Measurements from ENCODE around the gene LIG1. TPM values are rescaled to one million over a fixed set of nuclear protein-coding genes. Genes with fewer than 3 reads are reported as not detected.
A peak's percentile ranks its signal among the peaks of the same experiment; 100 is the strongest.

Gene LIG1
- total and polyA plus RNA-seq, 9 of the 15 experiments (the other 6 are each of a cell fraction or from before 2014, with no cell fraction given) = 9.6 to 114 (median 71.1) TPM

- 0 out of 2 replicates have a peak, but pooled peaks have one; percentile 16 for TF ChIP-seq SMARCE1 (IDR thresholded peaks at IDR 0.05)
- TF ChIP-seq NFE2 (IDR thresholded peaks at IDR 0.05; ENCODE audit: low read depth) = peak; percentile 62; the same call in 1 of the 2 replicates
- TF ChIP-seq ATF3 (IDR thresholded peaks at IDR 0.05) = peak; percentile 68
- no peak for TF ChIP-seq ATF3 (CRISPR knock-in tag; conservative IDR thresholded peaks at IDR 0.05)
- TF ChIP-seq CHD2 (IDR thresholded peaks at IDR 0.05; ENCODE audit: low read depth, low read length) = peak; percentile 73
- peak; percentile 41; the same call in 1 of the 2 replicates for TF ChIP-seq NFIC (IDR thresholded peaks at IDR 0.05)
- peak; percentile 98 for TF ChIP-seq ZNF12 (CRISPR knock-in tag; IDR thresholded peaks at IDR 0.05)
- peak; percentile 86 for TF ChIP-seq FOS (IDR thresholded peaks at IDR 0.05; ENCODE audit: extremely low read depth, insufficient read length)
- TF ChIP-seq JUN (IDR thresholded peaks at IDR 0.05; ENCODE audit: borderline replicate concordance, low read depth, low read length) = 0 out of 2 replicates have a peak, but pooled peaks have one; percentile 38
- TF ChIP-seq JUN (CRISPR knock-in tag; IDR thresholded peaks at IDR 0.05; ENCODE audit: borderline replicate concordance) = no peak
- TF ChIP-seq KDM1A (IDR thresholded peaks at IDR 0.05) = peak; percentile 68 to 69; a peak in 3 of 4 replicates
- no peak for TF ChIP-seq E2F8 (IDR thresholded peaks at IDR 0.05; ENCODE audit: low read depth, partially characterized antibody)
- peak; percentile 29; the same call in 1 of the 2 replicates for TF ChIP-seq MAFK (IDR thresholded peaks at IDR 0.05; ENCODE audit: low read length)
- peak; percentile 58; the same call in 1 of the 2 replicates for TF ChIP-seq CTBP1 (IDR thresholded peaks at IDR 0.05; ENCODE audit: borderline replicate concordance)
- TF ChIP-seq E2F6 (IDR thresholded peaks at IDR 0.05; ENCODE audit: borderline replicate concordance in 1 of 2, extremely low read depth in 1 of 2, insufficient read depth in 1 of 2, insufficient read length in 1 of 2, low read depth in 1 of 2, low read length in 1 of 2, poor library complexity in 1 of 2, severe bottlenecking in 1 of 2) = peak; percentile 23 to 60
- TF ChIP-seq TOE1 (IDR thresholded peaks at IDR 0.05; ENCODE audit: borderline replicate concordance) = peak; percentile 98
- TF ChIP-seq TOE1 (CRISPR knock-in tag; IDR thresholded peaks at IDR 0.05; ENCODE audit: borderline replicate concordance, low read depth) = no peak
- TF ChIP-seq MYNN (IDR thresholded peaks at IDR 0.05) = 0 out of 2 replicates have a peak, but pooled peaks have one; percentile 24
- no peak for TF ChIP-seq MYNN (CRISPR knock-in tag; IDR thresholded peaks at IDR 0.05)
- TF ChIP-seq ZBTB43 (CRISPR knock-in tag; IDR thresholded peaks at IDR 0.05) = no peak
- peak; percentile 54; the same call in 1 of the 2 replicates for TF ChIP-seq FOSL1 (tag; conservative IDR thresholded peaks at IDR 0.05)
- TF ChIP-seq EGR1 (conservative IDR thresholded peaks at IDR 0.05) = peak; percentile 75
- TF ChIP-seq POU5F1 (IDR thresholded peaks at IDR 0.05; ENCODE audit: borderline replicate concordance, low read depth, low read length, partially characterized antibody) = no peak
Measured at GRCh38 chr19:48190288-48190884, 20.2 kb upstream of the LIG1 start (continued).

Measured in K562 (cell line).